ENCODE data around the gene APBB2. TPM values are rescaled to one million over a fixed set of nuclear protein-coding genes. Genes with fewer than 3 reads are reported as not detected.

The APBB2 gene
- total RNA-seq, 2 experiments from 2014 or later = 2.4 to 2.7 TPM

GRCh38 chr4:40850496-40850895, 363.8 kb downstream of the APBB2 start:
- CTCF ChIA-PET = no interaction called here

GRCh38 chr4:40848940-40849339, 365.4 kb downstream of the APBB2 start:
- CTCF ChIA-PET = interaction anchor here (1.0 kb wide), 1 partner anchor 10 kb away, joined by 3 read pairs; no protein-coding TSS in a partner anchor
- POLR2A ChIA-PET = no interaction called here

More at GRCh38 chr4:40850496-40850895, 363.8 kb downstream of the APBB2 start:
- POLR2A ChIA-PET = no interaction called here

- POLR2A ChIA-PET = no interaction called here
- CTCF ChIA-PET = interaction anchor here (1.6 kb wide), 1 partner anchor 11 kb away, joined by 3 read pairs; no protein-coding TSS in a partner anchor
Observed at GRCh38 chr4:40848251-40848650, 366.1 kb downstream of the APBB2 start.

GRCh38 chr4:40846532-40846931, 367.8 kb downstream of the APBB2 start:
- POLR2A ChIA-PET = interaction anchor here (0.7 kb wide), 1 partner anchor 37 kb away, joined by 5 read pairs; no protein-coding TSS in a partner anchor
- CTCF ChIA-PET = interaction anchor here (0.7 to 1.6 kb wide), 2 partner anchors 10 to 568 kb away, joined by 3 read pairs; no protein-coding TSS in a partner anchor

- ChIA-PET POLR2A (no interaction called here), CTCF (interaction anchor here (0.6 to 1.9 kb wide), 2 partner anchors 113 to 518 kb away, joined by 3 to 4 read pairs; no protein-coding TSS in a partner anchor)
Observed at GRCh38 chr4:40845154-40845835, 369.0 kb downstream of the APBB2 start.

- ChIA-PET POLR2A (no interaction called here), CTCF (interaction anchor here (1.7 to 1.9 kb wide), 2 partner anchors 53 to 111 kb away, joined by 4 read pairs; no protein-coding TSS in a partner anchor)
Observed at GRCh38 chr4:40844261-40844660, 370.1 kb downstream of the APBB2 start.

GRCh38 chr4:40843696-40844095, 370.6 kb downstream of the APBB2 start:
- ChIA-PET CTCF (interaction anchor here (0.9 to 1.9 kb wide), 5 partner anchors 11 to 111 kb away, joined by 3 to 4 read pairs (median 4); no protein-coding TSS in a partner anchor), POLR2A (no interaction called here)

GRCh38 chr4:40842725-40843423, 371.5 kb downstream of the APBB2 start:
- POLR2A ChIA-PET = no interaction called here
- CTCF ChIA-PET = interaction anchor here (0.9 to 1.9 kb wide), 6 partner anchors 9 to 110 kb away, joined by 3 to 4 read pairs (median 4); no protein-coding TSS in a partner anchor

GRCh38 chr4:40842318-40842717, 372.0 kb downstream of the APBB2 start:
- POLR2A ChIA-PET = no interaction called here
- CTCF ChIA-PET = interaction anchor here (1.4 kb wide), 1 partner anchor 9 kb away, joined by 3 read pairs; no protein-coding TSS in a partner anchor

- ChIA-PET POLR2A (no interaction called here), CTCF (interaction anchor here (0.6 to 1.5 kb wide), 6 partner anchors 15 to 107 kb away, joined by 3 to 6 read pairs (median 3); no protein-coding TSS in a partner anchor)
Observed at GRCh38 chr4:40840985-40841571, 373.3 kb downstream of the APBB2 start.

- CTCF ChIA-PET = interaction anchor here (0.6 to 1.5 kb wide), 6 partner anchors 14 to 152 kb away, joined by 3 to 6 read pairs (median 3); no protein-coding TSS in a partner anchor
- POLR2A ChIA-PET = no interaction called here
Observed at GRCh38 chr4:40840255-40840984, 373.9 kb downstream of the APBB2 start.

- ChIA-PET POLR2A (no interaction called here), CTCF (interaction anchor here (0.6 to 1.1 kb wide), 2 partner anchors 10 to 121 kb away, joined by 3 to 5 read pairs; no protein-coding TSS in a partner anchor)
Observed at GRCh38 chr4:40838742-40839141, 375.6 kb downstream of the APBB2 start.

GRCh38 chr4:40837094-40837870, 377.1 kb downstream of the APBB2 start:
- CTCF ChIA-PET = interaction anchor here (0.6 to 0.7 kb wide), 2 partner anchors 10 to 282 kb away, joined by 3 read pairs; no protein-coding TSS in a partner anchor
- POLR2A ChIA-PET = no interaction called here

- ChIA-PET POLR2A (no interaction called here), CTCF (no interaction called here)
Observed at GRCh38 chr4:40833212-40833611, 381.1 kb downstream of the APBB2 start.

- ChIA-PET CTCF (no interaction called here), POLR2A (no interaction called here)
Observed at GRCh38 chr4:40832175-40832574, 382.2 kb downstream of the APBB2 start.

- ChIA-PET POLR2A (no interaction called here), CTCF (no interaction called here)
Observed at GRCh38 chr4:40831146-40831907, 383.0 kb downstream of the APBB2 start.

GRCh38 chr4:40829586-40829985, 384.8 kb downstream of the APBB2 start:
- POLR2A ChIA-PET = no interaction called here
- CTCF ChIA-PET = no interaction called here

- POLR2A ChIA-PET = no interaction called here
- CTCF ChIA-PET = no interaction called here
Observed at GRCh38 chr4:40828661-40829060, 385.7 kb downstream of the APBB2 start.

Measured in activated CD8-positive, alpha-beta memory T cell treated with anti-CD3 and anti-CD28 coated beads for 36 hours (primary cell).